GM12865 (cell line): ENCODE data around the gene EFCAB11.

Source experiments
- DNase-seq: peaks from one replicate; pipeline ENCODE4 v3.0.0; 2010; ENCODE audit warnings: low read depth
- H3K4me3 ChIP-seq: 2 replicates; pipeline ENCODE4 v1.5.1; 2011; ENCODE audit warnings: mild to moderate bottlenecking, low read depth, low read length, control low read depth
- TF ChIP-seq, protein P1 (sequence below): IDR thresholded peaks from 2 replicates; pipeline ENCODE4 v1.5.1; 2011; ENCODE audit warnings: low read length, control low read depth, low read depth, inconsistent platforms; ENCODE audit not compliant: insufficient read depth; ENCODE audit errors: missing control alignments

The EFCAB11 gene

DNA sequence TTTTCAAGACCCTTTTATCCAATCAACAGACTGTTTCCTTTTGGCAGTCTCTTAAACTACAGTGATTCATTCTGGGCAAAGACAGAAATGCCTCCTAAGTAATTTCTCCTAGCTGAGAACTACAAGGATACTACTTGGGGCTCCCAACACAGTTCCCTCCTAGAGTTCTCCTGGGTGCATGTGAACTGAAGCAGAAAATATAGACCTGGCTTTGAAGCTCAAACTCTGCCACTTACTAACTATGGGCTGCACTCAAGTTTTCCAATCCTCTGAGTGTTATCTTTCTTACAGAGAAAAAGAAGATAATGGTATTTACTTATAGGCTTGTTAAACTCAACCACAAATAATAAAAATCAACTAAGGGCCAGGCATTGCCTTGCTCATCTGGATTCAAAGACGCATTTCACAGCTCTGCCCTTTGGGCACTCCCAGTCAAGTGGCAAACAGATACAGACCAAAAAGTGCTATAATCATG is 97.6 kb downstream of the EFCAB11 start:
- DNase-seq: no peak
- TF ChIP-seq, protein P1, sequence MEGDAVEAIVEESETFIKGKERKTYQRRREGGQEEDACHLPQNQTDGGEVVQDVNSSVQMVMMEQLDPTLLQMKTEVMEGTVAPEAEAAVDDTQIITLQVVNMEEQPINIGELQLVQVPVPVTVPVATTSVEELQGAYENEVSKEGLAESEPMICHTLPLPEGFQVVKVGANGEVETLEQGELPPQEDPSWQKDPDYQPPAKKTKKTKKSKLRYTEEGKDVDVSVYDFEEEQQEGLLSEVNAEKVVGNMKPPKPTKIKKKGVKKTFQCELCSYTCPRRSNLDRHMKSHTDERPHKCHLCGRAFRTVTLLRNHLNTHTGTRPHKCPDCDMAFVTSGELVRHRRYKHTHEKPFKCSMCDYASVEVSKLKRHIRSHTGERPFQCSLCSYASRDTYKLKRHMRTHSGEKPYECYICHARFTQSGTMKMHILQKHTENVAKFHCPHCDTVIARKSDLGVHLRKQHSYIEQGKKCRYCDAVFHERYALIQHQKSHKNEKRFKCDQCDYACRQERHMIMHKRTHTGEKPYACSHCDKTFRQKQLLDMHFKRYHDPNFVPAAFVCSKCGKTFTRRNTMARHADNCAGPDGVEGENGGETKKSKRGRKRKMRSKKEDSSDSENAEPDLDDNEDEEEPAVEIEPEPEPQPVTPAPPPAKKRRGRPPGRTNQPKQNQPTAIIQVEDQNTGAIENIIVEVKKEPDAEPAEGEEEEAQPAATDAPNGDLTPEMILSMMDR: no peak

DNA sequence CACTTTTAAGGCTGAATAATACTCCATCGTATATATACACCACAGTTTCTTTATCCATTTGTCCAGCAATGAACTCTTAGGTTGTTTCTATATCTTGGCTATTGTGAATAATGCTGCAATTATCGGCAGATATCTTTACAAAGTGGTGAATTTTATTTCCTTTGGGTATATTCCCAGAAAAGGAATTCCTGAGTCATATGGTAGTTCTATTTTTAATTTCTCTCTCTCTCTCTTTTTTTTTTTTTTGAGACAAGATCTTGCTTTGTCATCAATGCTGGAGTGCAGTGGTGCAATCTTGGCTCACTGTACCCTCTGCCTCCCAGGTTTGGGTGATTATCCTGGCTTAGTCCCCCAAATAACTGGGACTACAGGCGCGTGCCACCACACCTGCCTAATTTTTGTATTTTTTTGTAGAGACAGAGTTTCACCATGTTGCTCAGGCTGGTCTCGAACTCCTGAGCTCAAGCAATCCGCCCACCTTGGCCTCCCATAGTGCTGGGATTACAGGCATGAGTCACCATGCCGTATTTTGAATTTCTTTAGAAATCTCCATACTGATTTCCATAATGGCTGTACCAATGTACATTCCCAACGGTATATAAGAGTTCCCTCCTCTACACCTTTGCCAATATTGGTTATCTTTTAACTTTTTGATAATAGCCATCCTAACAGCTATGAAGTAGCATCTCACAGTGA is 98.4 kb downstream of the EFCAB11 start:
- no peak for DNase-seq
- TF ChIP-seq, protein P1: no peak
- no peak overlapping the region for H3K4me3 ChIP-seq

More for the DNA sequence above, 97.6 kb downstream of the EFCAB11 start:
- H3K4me3 ChIP-seq: no peak overlapping the region

DNA sequence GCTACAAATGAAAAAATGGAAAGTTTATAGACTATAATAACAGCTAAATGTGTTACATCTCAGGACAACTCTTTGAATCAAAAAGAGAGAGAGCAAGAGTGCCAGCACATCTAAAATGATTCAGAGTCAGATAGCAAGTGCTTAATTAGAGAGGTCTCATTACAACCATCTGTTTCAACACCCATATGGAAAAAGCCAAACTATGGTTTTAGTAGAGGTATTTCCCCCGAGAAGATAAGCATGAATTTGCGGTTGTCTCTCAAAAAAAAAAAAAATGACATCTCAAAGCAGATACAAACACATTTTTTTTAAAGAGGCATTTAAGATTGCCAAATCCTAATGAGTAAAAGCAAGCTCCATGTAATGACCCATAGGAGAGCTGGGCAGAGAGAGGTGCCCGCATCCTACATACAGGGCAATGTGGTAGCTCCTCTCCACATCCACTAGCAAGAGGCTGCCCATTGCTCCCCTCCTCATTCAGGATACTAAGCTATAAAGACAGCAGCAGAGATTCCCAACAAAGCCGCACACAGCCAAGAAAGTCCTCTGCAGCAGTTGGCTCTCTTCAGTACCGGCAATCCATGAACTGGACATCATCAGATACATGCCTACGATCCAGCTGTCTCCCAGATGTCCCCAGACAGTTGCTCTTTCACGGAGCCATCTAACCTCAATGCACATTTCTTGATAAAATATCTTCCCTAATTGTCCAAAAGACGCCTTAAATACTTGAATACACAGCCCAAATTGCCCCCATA is 100.4 kb downstream of the EFCAB11 start:
- TF ChIP-seq, protein P1: no peak
- H3K4me3 ChIP-seq: no peak overlapping the region
- no peak for DNase-seq

DNA sequence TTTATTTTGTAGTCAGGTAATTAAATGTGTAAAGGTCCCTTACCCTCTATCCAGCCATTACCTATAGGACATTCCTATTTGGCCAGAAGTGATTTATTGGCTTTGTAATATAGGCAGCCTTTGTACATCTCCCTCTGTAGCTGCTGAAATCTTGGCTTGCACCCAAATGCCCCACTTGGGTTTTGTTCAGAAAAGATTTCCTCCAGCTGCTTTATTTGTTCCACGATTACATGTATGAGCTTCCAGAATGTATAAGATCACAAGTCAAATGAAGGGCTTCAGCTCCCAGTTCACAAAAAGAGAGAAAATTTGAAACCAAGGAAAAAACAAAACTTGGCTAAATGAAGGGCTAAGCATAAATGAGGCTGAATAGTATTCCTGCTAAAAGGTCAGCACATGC is 103.4 kb downstream of the EFCAB11 start:
- no peak overlapping the region for H3K4me3 ChIP-seq
- TF ChIP-seq, protein P1: no peak
- no peak for DNase-seq

DNA sequence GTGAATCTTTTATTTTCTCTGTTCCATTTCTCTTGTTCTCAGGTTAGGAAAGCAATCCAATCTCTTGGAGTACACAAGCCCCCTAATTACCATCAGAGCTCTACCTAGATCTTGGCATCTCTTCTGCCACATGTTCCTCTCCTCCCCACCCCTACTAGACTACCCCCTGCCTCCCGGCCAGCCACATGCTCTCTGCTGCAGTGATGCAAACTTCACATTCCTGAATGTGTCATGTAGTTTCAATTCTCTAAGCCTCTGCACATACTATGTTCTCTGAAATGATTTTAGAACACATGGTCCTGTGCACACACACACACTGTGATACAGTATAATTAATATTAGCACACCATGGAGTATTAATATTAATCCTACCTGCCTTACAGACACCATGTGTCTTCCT is 104.6 kb downstream of the EFCAB11 start:
- H3K4me3 ChIP-seq: no peak overlapping the region
- DNase-seq: no peak
- TF ChIP-seq, protein P1: no peak

DNA sequence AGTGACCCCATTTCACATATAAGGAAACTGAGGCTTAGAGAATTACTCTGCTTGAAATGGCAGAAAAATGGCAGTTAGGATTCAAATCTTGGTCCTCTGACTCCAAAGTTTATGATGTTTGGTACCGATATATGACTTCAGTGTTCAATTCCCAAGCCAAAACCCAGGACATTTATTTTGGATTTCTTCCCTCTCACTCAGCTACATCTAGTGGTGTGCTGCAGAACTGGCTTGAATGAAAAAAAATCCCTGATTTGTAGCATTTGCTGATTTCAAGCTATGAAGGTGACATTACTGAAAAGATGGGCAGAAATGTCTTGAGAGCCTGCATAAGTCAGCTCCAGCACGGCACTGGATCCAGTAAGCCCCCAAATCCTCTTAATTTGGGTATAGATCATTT is 106.4 kb downstream of the EFCAB11 start:
- no peak overlapping the region for H3K4me3 ChIP-seq
- TF ChIP-seq, protein P1: peak; percentile 7
- DNase-seq: no peak
